Loucy (cell line): ENCODE results near the gene AQP11.

Source experiments
- CTCF ChIP-seq: fragments of 200-600 bp; sonication (generic); conservative IDR thresholded peaks from 2 replicates; pipeline ENCODE4 v1.5.1; 2014; ENCODE audit warnings: mild to moderate bottlenecking, antibody characterized with exemption, low read length
- EZH2phosphoT487 ChIP-seq: fragments of 200-600 bp; IDR thresholded peaks from 2 replicates; pipeline ENCODE4 v1.6.1; 2018; ENCODE audit warnings: antibody characterized with exemption, mild to moderate bottlenecking, moderate library complexity, borderline replicate concordance

DNA sequence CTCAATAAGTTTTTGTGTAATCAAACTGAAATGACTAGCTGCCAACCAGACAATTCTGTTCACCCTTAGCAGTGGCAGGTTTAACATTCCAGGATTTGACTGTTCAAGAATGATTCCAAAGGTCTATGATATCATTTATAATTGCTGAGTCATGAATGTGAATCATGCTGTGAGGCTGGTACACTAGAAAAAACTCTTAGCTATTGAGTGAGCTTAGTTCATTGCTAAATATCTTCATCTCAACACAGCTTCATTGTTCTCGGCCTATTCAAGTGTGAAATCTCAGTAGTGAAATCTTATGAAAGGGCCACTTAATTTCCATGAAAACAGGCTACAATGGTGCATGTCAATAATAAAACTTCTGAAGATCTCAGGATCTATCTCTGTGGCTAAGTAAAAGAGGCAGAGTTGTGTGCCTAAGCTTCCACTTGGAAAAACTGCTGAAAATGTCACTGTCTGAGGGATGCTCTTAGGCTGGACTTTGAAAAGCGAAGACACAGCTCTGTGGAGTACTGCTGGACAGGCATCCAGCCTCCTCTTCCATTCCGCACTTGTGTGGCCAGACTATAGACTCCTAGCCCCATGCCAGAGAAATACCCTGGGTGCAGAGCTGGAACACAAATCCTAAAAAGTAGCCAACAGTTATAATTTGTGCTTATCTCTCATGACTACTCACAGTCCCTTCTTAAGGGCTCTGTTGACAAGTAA, 12.8 kb downstream of the AQP11 start:
- TF ChIP-seq CTCF (no peak), EZH2phosphoT487 (no peak)
